OCI-LY3 (cell line): Measurements from ENCODE around the gene ASF1A.

Experiments
- EZH2phosphoT487 ChIP-seq: fragments of 200-600 bp; shearing (Covaris generic); IDR thresholded peaks from 2 replicates; pipeline ENCODE4 v1.6.1; 2018; ENCODE audit warnings: antibody characterized with exemption, mixed run types, low read depth
- TF ChIP-seq, protein P1 (sequence below): fragments of 200-600, 300-600 bp; sonication (generic); IDR thresholded peaks from 2 replicates; pipeline ENCODE4 v1.5.1; 2014; ENCODE audit warnings: antibody characterized with exemption, low read length, low read depth

DNA sequence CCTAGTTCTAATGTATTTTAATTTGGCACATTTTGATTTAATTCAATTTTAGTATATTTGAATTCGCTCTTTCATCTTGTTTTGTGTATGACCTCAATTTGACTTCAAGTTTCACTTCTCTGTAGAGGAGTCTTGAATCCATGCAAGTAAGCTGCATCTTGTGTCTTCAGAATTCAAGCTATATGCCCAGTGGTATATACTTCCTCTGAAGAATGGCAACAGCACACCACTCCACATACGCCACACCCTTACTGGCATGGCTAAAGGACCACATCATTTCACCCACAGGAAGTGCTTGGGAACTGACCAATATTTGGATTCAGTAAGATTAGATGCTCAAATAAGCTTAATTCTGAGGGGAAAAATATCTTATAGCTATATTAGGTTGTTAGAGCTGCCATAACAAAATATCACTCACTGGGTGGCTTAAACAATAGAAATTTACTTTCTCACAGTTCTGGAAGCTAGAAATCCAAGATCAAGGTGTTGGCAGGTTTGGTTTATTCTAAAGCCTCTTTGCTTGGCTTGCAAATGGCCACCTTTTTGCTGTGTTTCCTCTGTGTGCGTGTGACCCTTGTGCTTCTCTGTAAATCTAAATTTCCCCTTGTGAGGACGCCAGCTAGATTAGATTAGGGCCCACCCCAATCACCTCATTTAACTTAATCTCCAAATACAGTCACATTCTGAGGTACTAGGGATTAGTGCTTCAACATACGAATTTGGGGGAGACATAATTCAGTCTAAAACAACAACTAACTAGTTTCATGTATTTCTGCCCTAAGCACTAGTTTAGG, 2.8 kb upstream of the ASF1A start:
- TF ChIP-seq, protein P1, sequence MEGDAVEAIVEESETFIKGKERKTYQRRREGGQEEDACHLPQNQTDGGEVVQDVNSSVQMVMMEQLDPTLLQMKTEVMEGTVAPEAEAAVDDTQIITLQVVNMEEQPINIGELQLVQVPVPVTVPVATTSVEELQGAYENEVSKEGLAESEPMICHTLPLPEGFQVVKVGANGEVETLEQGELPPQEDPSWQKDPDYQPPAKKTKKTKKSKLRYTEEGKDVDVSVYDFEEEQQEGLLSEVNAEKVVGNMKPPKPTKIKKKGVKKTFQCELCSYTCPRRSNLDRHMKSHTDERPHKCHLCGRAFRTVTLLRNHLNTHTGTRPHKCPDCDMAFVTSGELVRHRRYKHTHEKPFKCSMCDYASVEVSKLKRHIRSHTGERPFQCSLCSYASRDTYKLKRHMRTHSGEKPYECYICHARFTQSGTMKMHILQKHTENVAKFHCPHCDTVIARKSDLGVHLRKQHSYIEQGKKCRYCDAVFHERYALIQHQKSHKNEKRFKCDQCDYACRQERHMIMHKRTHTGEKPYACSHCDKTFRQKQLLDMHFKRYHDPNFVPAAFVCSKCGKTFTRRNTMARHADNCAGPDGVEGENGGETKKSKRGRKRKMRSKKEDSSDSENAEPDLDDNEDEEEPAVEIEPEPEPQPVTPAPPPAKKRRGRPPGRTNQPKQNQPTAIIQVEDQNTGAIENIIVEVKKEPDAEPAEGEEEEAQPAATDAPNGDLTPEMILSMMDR, result no peak
- TF ChIP-seq EZH2phosphoT487, result no peak
